GM19372 (cell line): ENCODE measurements around the gene MBP.

Source experiments
- ATAC-seq: cut with Tn5 transposase; IDR thresholded peaks from one replicate; pipeline ENCODE4 v1.9.1; 2021; ENCODE audit warnings: mild to moderate bottlenecking, low read depth, moderate library complexity; ENCODE audit not compliant: unreplicated experiment

MBP gene

DNA sequence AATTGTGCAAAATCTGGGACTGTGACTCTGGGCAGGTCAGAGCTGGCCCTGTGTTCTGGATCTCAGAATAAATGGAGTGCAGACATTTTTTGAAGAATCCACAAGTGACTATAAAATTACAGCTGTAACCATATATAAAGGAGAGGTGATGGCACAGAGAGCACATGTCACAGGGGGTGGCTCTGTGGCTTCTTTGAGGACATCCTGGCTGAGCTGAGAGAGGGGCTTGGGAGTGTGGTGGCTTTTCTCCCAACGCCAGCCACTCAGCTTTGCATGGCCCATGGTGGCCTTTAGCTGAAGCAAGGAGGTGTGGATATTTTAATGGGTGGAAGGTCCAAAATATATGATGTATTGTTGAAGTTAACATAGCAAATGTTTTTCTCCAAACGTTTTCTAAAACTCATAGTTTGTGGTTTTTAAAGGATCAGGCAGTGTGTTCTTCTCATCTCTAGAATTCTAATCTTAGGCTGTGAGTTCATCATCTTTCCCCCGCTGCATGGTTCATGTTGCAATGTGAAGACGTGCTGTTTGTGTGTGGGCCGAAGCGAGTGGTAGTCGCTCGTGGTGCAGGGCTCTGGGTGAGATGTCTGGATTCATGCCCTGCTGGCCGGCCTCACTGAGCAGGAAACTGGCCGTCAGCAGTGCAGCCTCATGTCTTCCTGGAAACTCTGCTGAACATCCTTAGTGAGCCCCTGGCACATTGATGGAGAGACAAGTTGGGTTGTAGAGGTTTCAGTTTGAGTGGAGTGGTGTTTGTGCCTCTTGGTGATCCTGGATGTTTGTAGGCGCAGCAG, 200.4 kb downstream of the MBP start:
- ATAC-seq: no peak

DNA sequence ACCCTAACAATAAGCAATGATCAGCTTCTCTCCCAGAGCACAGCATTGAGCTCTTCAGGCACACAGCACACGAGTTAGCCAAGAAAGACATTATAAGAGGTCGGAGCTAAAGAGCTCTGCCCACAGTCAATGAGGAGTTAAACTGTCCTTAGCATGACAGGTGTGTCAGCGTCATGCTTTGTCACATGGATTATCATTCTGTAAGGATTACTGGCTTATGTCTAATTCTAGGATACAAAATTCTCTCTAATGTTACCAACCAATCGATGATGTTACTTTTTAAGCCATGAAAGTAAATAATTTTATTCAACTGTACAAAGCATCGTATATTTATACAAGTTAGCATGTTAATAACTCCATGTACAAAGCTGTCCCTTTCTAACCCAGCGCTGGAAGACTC, 201.4 kb downstream of the MBP start:
- ATAC-seq: no peak
